HepG2 (cell line): ENCODE results near the gene PLD1. TPM values are rescaled to one million over a fixed set of nuclear protein-coding genes. Genes with fewer than 3 reads are reported as not detected.
A peak's percentile ranks its signal among the peaks of the same experiment; 100 is the strongest.

Experiments
- BCLAF1 ChIP-seq: fragments of 450-650 bp; IDR thresholded peaks from 2 replicates; pipeline ENCODE4 v1.6.1; 2017; ENCODE audit warnings: mild to moderate bottlenecking
- ELF3 ChIP-seq: IDR thresholded peaks from 2 replicates; pipeline ENCODE4 v1.6.1; 2016; ENCODE audit warnings: missing genetic modification reagents, missing compliant biosample characterization
- HNRNPH1 ChIP-seq: fragments of 200-400 bp; formaldehyde crosslinking; optimal IDR thresholded peaks from 2 replicates; pipeline ENCODE3; 2017; ENCODE audit warnings: mild to moderate bottlenecking, low read depth, low read length
- NCOA1 ChIP-seq: sonication (generic); formaldehyde crosslinking; IDR thresholded peaks from 2 replicates; pipeline ENCODE4 v1.9.0; 2021; ENCODE audit warnings: missing genetic modification reagents
- TFDP1 ChIP-seq: IDR thresholded peaks from 2 replicates; pipeline ENCODE4 v1.6.1; 2016; ENCODE audit warnings: missing compliant biosample characterization, missing genetic modification reagents, borderline replicate concordance
- ZBTB42 ChIP-seq: sonication (generic); formaldehyde crosslinking; IDR thresholded peaks from 2 replicates; pipeline ENCODE4 v1.5.0; 2020; ENCODE audit warnings: mild to moderate bottlenecking, missing genetic modification reagents
- ZFP91 ChIP-seq: sonication (generic); formaldehyde crosslinking; IDR thresholded peaks from 2 replicates; pipeline ENCODE4 v1.9.0; 2022; ENCODE audit warnings: missing genetic modification reagents, mild to moderate bottlenecking, borderline replicate concordance
- ZNF263 ChIP-seq: sonication (generic); formaldehyde crosslinking; IDR thresholded peaks from 2 replicates; pipeline ENCODE4 v1.4.0; 2020; ENCODE audit warnings: missing genetic modification reagents
- ZNF543 ChIP-seq: sonication (generic); formaldehyde crosslinking; IDR thresholded peaks from 2 replicates; pipeline ENCODE4 v1.4.0; 2020; ENCODE audit warnings: mild to moderate bottlenecking, missing genetic modification reagents
- ZNF609 ChIP-seq: sonication (generic); formaldehyde crosslinking; IDR thresholded peaks from 2 replicates; pipeline ENCODE4 v1.4.0; 2020; ENCODE audit warnings: mild to moderate bottlenecking, missing genetic modification reagents, borderline replicate concordance
- ZNF737 ChIP-seq: sonication (generic); formaldehyde crosslinking; IDR thresholded peaks from 2 replicates; pipeline ENCODE4 v1.5.0; 2020; ENCODE audit warnings: missing genetic modification reagents, mild to moderate bottlenecking, borderline replicate concordance
- ZNF775 ChIP-seq: sonication (generic); formaldehyde crosslinking; IDR thresholded peaks from 2 replicates; pipeline ENCODE4 v1.4.0; 2020; ENCODE audit warnings: missing genetic modification reagents, mild to moderate bottlenecking, moderate library complexity, borderline replicate concordance
- ZNF780A ChIP-seq: sonication (generic); formaldehyde crosslinking; IDR thresholded peaks from 2 replicates; pipeline ENCODE4 v1.8.0; 2022; ENCODE audit warnings: mild to moderate bottlenecking, missing genetic modification reagents, moderate library complexity
- polyA plus RNA-seq, 8 experiments: library from polyadenylated mRNA; depleted of rRNA in 3 of 8; stranded (reverse) in 7 of 8; unstranded in 1 of 8; fragments of >200 nt; fragmentation: Illumina TruSeq in 4 of 8; extraction: Trizol in 4 of 8; gene quantifications; 2 replicates each; pipeline versions ENCODE4 v1.2.1 to v1.2.3, GENCODE V29; 2011 to 2016; ENCODE audit warnings: low read depth in 4 of 8, missing spikeins in 1 of 8, mixed read lengths in 1 of 8; ENCODE audit not compliant: insufficient read depth in 1 of 8
- total RNA-seq, 5 experiments: library from RNA; depleted of rRNA; stranded (reverse); fragments of >200 nt; fragmentation: Illumina TruSeq; extraction: Trizol; gene quantifications; 2 replicates each; pipeline ENCODE4 v1.2.3, GENCODE V29; 2016; ENCODE audit warnings: low read depth in 1 of 5
- TF ChIP-seq, protein P1 (sequence below): sonication (generic); formaldehyde crosslinking; IDR thresholded peaks from 2 replicates; pipeline ENCODE4 v1.4.0; 2020; ENCODE audit warnings: missing genetic modification reagents

PLD1 gene
- total and polyA plus RNA-seq, 2 of the 13 experiments (the other 11 are each of a cell fraction or from before 2014, with no cell fraction given) = 27.1 to 59.4 TPM

DNA sequence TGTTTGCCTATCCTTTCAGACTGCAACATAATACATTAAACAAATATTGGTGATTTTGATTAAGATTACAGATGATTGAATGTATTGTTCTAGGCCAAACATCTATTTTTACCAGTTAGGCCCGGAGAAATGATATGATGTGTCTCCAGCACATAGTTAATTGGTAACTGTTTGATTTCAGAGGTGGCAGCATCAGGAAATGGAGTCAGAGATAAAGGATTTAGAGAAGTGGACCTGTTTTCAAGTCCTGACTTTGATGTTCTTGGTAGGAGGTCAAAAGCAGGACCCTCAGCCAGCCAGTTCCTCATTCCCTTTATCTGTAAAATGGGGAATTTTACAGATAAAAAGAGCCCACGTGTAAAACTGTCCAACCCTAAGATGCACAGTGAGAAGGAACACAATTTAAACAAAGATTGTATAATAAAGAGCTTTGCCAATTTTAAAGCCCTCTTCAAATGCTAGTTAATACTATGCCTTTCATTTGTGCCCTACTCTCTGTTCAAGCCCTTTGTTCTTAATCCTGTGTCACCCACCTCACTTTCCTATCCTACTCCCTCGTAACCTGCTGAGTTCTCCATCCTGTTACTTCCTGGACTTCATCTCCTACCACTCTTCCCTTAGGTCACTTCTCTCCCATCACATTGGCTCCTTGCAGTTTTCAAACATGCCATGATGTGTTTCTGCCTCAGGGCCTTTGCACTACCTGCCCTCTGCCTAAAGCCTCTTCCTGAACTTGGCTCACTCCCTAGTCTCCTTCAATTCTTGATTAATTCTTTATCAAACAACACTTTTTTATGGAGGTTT, 35.4 kb upstream of the PLD1 start (continued):
- peak; percentile 67; the same call in 1 of the 2 replicates for TF ChIP-seq ZNF609 (CRISPR knock-in tag)
- TF ChIP-seq ZBTB42 = no peak
- TF ChIP-seq, protein P1, sequence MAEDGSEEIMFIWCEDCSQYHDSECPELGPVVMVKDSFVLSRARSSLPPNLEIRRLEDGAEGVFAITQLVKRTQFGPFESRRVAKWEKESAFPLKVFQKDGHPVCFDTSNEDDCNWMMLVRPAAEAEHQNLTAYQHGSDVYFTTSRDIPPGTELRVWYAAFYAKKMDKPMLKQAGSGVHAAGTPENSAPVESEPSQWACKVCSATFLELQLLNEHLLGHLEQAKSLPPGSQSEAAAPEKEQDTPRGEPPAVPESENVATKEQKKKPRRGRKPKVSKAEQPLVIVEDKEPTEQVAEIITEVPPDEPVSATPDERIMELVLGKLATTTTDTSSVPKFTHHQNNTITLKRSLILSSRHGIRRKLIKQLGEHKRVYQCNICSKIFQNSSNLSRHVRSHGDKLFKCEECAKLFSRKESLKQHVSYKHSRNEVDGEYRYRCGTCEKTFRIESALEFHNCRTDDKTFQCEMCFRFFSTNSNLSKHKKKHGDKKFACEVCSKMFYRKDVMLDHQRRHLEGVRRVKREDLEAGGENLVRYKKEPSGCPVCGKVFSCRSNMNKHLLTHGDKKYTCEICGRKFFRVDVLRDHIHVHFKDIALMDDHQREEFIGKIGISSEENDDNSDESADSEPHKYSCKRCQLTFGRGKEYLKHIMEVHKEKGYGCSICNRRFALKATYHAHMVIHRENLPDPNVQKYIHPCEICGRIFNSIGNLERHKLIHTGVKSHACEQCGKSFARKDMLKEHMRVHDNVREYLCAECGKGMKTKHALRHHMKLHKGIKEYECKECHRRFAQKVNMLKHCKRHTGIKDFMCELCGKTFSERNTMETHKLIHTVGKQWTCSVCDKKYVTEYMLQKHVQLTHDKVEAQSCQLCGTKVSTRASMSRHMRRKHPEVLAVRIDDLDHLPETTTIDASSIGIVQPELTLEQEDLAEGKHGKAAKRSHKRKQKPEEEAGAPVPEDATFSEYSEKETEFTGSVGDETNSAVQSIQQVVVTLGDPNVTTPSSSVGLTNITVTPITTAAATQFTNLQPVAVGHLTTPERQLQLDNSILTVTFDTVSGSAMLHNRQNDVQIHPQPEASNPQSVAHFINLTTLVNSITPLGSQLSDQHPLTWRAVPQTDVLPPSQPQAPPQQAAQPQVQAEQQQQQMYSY (CRISPR knock-in tag) = no peak
- TF ChIP-seq NCOA1 (CRISPR knock-in tag) = no peak
- TF ChIP-seq ZNF775 (CRISPR knock-in tag) = no peak
- TF ChIP-seq ELF3 (CRISPR knock-in tag) = peak; percentile 92
- TF ChIP-seq ZNF737 = no peak
- no peak for TF ChIP-seq ZNF263 (CRISPR knock-in tag)
- no peak for TF ChIP-seq ZFP91
- TF ChIP-seq BCLAF1 = no peak
- no peak for TF ChIP-seq ZNF780A (CRISPR knock-in tag)
- TF ChIP-seq TFDP1 = no peak
- TF ChIP-seq ZNF543 (CRISPR knock-in tag) = no peak
- TF ChIP-seq HNRNPH1 = no peak
